ENCODE data around the gene SIKE1.
A peak's percentile ranks its signal among the peaks of the same experiment; 100 is the strongest.
"Not testable (repeated sequence)": the region's sequence is repeated elsewhere in the genome, so short reads cannot be mapped to it uniquely, and the experiment has no call there.

The SIKE1 gene

GRCh38 chr1:114780344-114781226 is at the start of gene SIKE1:
TSS of gene SIKE1 (minus strand) at chr1:114780685. CDS start at chr1:114780607, 78 bp downstream.
- DNase-seq (ENCODE audit: low read depth in 2 of 2): peak; percentile 89 to 92

DNA sequence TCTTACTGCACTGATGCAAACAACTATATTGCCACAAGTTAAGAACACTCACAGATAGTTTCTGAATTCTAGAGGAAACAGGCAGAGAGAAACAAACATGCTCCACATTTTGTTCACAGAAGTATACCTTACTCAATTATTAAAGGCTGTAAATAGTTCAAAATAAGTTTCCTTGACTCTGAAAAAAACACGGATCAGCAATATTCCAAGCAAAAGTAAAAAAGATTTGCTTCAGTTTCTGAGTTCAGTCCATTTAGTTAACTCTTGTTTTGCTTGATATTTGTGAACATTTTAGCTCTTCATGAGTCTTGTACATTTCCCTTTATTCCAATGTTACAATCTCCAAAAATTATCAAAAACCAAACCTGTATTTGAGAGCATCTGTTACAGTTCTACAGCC is 49.6 kb upstream of the SIKE1 start:
- not testable (repeated sequence) for DNase-seq (ENCODE audit: low read depth in 2 of 2)

DNA sequence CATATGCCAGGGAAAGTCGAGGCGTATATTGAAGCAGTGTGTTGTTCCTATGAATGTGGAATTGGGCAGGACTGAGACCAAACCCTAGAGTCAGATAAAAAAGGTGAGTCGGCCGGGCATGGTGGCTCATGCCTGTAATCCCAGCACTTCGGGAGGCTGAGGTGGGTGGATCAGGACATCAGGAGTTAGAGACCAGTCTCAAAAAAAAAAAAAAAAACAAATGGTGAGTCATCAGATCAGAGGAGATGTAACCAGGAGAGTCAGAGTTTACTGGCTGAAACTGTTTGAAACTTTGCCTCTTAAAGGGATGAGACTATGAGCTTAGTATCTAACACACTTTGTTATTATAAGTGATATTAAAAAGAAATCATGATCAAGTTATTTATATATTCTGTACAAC is 47.8 kb upstream of the SIKE1 start:
- DNase-seq (ENCODE audit: low read depth in 2 of 2): no peak

DNA sequence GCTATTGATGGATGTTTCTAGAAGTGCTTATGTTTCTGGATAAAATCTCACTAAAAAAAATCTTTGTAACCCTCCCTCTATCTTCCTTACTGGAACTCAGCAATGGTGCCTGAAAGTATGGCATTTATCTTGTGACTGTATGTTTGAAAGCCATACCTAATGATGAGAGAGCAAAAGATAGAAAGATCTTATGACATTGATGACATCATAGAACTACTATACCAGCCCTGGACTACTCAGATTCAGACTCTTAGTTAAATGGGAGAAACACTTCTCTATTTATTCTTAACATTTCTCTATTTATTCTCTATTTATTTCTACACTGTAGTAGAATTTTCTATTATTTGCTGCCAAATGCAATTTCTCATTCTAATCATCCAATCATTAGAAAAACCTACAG is 41.5 kb upstream of the SIKE1 start:
- DNase-seq (ENCODE audit: low read depth in 2 of 2): no peak

DNA sequence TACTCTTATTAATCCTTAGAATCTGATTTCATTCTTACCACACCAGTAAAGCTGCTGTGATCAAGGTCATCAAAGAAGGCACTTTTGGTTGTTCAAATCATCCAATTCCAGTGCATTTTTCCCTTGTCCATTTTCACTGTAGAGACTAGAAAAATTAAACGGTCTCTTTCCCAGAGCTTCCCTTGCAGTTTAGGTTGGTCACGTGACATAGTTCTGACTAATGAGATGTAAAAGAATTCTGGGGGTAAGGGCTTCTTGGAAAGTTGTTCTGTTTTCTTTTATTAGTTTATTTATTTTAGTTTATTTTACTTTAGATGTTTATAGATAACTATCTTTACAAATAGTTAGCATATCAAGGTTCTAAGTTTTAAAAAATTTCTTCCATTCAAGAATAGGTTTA is 39.9 kb upstream of the SIKE1 start:
- DNase-seq (ENCODE audit: low read depth in 2 of 2): no peak

GRCh38 chr1:114819869-114820268 is 39.4 kb upstream of the SIKE1 start:
- no peak for DNase-seq (ENCODE audit: low read depth in 2 of 2)

DNA sequence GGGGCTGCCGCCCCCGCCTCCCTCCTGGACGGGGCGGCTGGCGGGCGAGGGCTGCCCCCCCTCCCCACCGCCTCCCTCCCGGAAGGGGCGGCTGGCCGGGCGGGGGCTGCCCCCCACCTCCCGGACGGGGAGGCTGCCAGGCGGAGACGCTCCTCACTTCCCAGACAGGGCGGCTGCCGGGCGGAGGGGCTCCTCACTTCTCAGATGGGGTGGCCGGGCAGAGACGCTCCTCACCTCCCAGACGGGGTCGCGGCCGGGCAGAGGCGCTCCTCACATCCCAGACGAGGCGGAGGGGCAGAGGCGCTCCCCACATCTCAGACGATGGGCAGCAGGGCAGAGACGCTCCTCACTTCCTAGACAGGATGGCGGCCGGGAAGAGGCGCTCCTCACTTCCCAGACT is 24.0 kb upstream of the SIKE1 start:
- DNase-seq (ENCODE audit: low read depth in 2 of 2): not testable (repeated sequence)

DNA sequence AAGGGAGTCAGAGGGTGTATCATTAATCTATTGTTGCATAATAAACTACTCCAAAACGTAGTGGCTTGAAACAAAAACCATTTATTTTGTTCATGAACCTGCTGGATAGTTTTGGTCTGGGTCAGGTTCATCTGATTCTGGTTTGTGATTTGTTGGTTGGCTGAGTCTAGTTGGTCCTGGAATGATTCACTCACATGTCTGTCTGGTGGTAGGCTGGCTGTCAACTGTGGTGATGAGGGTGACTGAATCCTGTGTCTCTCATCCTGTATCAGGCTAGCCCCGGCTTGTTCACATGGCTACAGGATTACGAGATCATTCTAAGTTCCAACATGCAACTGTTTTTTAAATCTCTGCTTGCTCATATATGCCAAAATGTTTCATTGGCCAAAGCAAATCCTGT is 22.5 kb upstream of the SIKE1 start:
- no peak for DNase-seq (ENCODE audit: low read depth in 2 of 2)

- no peak for DNase-seq (ENCODE audit: low read depth in 2 of 2)
These were observed 13.6 kb upstream of the SIKE1 start for GRCh38 chr1:114794038-114794437.

GRCh38 chr1:114790581-114790980 is 10.1 kb upstream of the SIKE1 start:
- not testable (repeated sequence) for DNase-seq (ENCODE audit: low read depth in 2 of 2)

DNA sequence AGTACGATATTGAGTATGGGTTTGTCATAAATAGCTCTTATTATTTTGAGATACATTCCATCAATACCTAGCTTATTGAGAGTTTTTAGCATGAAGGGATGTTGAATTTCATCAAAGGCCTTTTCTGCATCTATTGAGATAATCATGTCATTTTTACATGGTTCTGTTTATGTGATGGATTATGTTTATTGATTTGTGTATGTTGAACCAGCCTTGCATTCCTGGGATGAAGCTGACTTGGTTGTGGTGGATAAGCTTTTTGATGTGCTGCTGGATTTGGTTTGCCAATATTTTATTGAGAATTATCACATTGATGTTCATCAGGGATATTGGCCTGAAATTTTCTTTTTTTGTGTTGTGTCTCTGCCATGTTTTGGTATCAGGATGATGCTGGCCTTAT is 6.0 kb upstream of the SIKE1 start:
- DNase-seq (ENCODE audit: low read depth in 2 of 2): not testable (repeated sequence)

DNA sequence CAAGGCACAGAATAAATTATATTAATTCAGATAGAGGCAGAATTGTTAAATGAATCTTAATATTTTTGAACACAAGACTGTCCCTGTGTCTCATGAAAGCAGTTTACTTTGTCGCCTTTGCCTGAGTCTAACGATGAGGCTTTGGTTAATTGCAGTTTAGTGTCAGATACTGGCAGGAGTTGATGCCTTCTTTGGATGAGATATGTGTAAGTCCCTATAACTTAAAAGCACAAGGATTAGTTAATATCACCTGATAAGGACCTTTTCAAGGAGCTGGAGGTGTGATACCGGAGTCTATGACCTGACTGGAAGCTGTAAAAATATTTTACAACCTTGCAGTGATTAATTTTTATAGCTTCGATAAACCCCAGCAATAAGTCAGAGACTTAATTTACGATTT is 2.0 kb upstream of the SIKE1 start:
- DNase-seq (ENCODE audit: low read depth in 2 of 2): no peak

GRCh38 chr1:114779722-114780121 is 763 bp downstream of the SIKE1 start:
- no peak for DNase-seq (ENCODE audit: low read depth in 2 of 2)

GRCh38 chr1:114776726-114777125 is 3.8 kb downstream of the SIKE1 start:
- DNase-seq (ENCODE audit: low read depth in 2 of 2): not testable (repeated sequence)

DNA sequence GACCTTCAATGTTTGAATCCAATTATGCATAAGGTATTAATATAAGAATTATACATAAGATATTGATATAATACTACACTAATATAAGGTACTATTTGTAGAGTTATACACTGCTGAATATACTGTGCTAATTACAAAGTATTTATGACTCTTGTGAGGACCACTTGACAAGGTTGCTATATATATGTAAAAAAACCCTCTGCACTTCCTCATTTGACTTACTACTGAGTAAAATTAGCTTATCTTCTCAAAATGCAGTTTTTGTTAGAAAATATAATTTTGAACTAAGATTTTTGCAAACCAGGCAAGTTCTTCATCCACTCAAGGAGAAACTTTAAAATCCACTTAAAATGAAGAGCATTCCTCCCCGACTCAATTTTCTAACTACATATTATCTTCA is 8.5 kb downstream of the SIKE1 start:
- no peak for DNase-seq (ENCODE audit: low read depth in 2 of 2)

GRCh38 chr1:114770989-114771388 is 9.5 kb downstream of the SIKE1 start:
- no peak for DNase-seq (ENCODE audit: low read depth in 2 of 2)

DNA sequence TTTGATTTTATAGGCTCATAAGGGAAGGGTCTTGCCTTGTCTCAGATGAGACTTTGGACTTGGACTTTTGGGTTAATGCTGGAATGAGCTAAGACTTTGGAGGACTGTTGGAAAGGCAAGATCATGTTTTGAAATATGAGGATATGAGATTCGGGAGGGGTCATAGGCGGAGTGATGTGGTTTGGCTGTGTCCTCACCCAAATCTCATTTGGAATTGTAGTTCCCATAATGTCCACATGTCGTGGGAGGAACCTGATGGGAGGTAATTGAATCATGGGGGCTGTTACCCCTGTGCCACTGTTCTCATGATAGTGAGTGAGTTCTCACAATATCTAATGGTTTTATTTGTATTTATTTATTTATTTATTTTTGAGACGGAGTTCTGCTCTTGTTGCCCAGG is 15.8 kb downstream of the SIKE1 start:
- DNase-seq (ENCODE audit: low read depth in 2 of 2): no peak

- no peak for DNase-seq (ENCODE audit: low read depth in 2 of 2)
These were observed 22.1 kb downstream of the SIKE1 start for GRCh38 chr1:114758256-114758832.

DNA sequence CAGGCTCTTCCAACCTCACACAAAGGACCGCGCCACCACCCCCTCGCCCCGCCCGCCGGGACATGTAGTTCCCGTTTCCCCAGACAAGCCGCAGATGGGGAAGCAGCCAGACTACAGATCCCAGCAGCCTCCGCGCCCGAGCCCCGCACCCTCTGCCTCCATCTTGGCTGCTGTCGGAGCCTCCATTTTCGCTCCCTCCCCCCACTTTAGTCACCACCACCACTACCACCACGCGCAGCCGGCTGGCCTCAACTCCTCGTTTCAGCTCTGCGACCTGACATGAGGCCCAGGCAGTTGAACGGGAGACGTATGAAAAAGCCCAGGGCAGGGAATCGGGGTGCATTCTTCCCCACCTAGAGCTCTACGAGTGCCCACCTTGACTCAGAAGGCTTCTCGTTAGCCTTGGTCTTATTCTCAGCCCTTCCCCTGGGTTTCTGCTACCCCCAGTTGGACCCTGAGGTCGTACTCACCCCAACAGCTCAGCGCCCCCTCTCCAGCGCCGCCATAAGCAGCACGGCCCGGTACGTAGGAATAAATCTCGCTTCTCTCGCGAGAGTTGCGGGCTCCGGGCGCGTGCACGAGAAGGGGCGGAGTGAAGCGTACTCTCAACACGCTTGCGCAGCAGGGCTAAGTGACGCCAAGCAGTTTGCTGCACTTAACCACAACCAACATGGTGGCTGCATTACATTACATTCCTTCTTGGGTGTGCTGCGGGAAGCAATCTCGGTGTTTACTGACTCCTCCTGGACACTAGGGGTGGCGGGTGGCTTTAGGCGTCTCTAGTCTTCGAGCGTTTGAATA is 22.8 kb downstream of the SIKE1 start, which contains the start of gene CSDE1:
TSS of gene CSDE1 (minus strand) at position 530 of the 801 bp plus-strand sequence. CDS start 18,094 bp downstream, outside the sequence.
- DNase-seq (ENCODE audit: low read depth in 2 of 2): peak; percentile 94 to 96

GRCh38 chr1:114756949-114757454 is 23.5 kb downstream of the SIKE1 start:
- DNase-seq (ENCODE audit: low read depth in 2 of 2): no peak

DNA sequence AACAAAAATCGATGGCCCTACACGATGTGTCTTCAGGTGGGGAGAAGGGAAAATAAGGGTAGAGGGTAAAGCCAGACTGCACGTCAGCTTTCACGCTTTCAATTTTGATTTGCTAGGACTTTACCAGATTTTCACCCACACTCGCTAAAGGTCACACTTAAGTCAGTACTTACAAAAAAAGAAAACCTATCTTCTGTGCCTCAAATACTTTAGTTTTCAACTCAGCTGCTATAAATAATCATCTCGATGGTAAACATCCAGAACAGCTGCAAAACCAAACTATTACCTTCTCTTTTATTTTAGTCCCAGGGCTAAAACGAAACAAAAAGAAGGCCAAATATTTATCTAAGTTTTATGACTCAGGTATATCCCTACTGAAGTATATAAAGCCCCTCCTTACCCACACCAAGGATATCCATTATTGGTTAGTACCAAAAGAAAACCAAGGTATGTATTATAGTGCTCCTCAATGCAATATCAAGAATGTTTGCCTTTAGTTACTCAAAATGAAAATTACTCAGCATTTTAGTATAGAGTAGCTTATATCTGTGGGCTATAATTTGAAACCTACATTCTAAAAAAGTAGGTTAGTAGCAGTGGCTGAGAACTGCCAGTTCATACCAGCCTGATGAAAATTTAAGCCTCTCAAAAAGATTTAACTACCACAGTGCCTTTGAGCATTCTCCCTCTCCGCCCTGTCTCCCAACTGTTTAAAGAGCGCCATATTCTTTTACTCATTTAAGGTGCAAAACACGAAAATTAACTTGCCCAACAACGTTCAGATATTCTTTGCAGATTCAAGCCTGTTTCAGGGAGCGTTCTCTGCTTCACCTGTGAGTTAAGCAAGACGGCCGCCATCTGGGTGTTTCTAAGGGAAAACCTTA is 24.2 kb downstream of the SIKE1 start:
- no peak for DNase-seq (ENCODE audit: low read depth in 2 of 2)

All from stimulated activated CD8-positive, alpha-beta memory T cell treated with anti-CD3 and anti-CD28 coated beads, Interleukin-7, amount 100 ng/mL, for 4 hours (primary cell).